Hippocampal formation (tissue), 2 donors: ENCODE data around the gene MUC12.
A peak's percentile ranks its signal among the peaks of the same experiment; 100 is the strongest.
"Not testable (repeated sequence)": the region's sequence is repeated elsewhere in the genome, so short reads cannot be mapped to it uniquely, and the experiment has no call there.

Experiments used
- DNase-seq, 2 donors: peaks; one replicate each; lab custom pipeline; 2025; lab: John Stamatoyannopoulos, UW

The MUC12 gene

DNA sequence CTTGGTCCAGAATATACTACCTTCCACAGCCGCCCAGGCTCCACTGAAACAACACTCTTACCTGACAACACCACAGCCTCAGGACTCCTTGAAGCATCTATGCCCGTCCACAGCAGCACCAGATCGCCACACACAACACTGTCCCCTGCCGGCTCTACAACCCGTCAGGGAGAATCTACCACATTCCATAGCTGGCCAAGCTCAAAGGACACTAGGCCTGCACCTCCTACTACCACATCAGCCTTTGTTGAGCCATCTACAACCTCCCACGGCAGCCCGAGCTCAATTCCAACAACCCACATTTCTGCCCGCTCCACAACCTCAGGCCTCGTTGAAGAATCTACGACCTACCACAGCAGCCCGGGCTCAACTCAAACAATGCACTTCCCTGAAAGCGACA lies 22.9 kb downstream of the MUC12 start:
- DNase-seq: not testable (repeated sequence)

DNA sequence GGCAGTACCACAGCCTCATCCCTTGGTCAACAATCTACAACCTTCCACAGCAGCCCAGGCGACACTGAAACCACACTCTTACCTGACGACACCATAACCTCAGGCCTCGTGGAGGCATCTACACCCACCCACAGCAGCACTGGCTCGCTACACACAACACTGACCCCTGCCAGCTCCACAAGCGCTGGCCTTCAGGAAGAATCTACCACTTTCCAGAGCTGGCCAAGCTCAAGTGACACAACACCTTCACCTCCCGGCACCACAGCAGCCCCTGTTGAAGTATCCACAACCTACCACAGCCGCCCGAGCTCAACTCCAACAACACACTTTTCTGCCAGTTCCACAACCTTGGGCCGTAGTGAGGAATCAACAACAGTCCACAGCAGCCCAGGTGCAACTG lies 25.3 kb downstream of the MUC12 start:
- not testable (repeated sequence) for DNase-seq

DNA sequence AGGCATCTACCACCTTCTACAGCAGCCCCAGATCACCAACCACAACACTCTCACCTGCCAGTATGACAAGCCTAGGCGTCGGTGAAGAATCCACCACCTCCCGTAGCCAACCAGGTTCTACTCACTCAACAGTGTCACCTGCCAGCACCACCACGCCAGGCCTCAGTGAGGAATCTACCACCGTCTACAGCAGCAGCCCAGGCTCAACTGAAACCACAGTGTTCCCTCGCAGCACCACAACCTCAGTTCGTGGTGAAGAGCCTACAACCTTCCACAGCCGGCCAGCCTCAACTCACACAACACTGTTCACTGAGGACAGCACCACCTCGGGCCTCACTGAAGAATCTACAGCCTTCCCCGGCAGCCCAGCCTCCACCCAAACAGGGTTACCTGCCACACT lies 29.2 kb downstream of the MUC12 start:
- not testable (repeated sequence) for DNase-seq

DNA sequence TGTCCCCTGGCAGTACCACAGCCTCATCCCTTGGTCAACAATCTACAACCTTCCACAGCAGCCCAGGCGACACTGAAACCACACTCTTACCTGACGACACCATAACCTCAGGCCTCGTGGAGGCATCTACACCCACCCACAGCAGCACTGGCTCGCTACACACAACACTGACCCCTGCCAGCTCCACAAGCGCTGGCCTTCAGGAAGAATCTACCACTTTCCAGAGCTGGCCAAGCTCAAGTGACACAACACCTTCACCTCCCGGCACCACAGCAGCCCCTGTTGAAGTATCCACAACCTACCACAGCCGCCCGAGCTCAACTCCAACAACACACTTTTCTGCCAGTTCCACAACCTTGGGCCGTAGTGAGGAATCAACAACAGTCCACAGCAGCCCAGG lies 30.0 kb downstream of the MUC12 start:
- not testable (repeated sequence) for DNase-seq

DNA sequence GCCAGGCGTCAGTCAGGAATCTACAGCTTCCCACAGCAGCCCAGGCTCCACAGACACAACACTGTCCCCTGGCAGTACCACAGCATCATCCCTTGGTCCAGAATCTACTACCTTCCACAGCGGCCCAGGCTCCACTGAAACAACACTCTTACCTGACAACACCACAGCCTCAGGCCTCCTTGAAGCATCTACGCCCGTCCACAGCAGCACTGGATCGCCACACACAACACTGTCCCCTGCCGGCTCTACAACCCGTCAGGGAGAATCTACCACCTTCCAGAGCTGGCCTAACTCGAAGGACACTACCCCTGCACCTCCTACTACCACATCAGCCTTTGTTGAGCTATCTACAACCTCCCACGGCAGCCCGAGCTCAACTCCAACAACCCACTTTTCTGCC lies 30.7 kb downstream of the MUC12 start:
- DNase-seq: not testable (repeated sequence)

DNA sequence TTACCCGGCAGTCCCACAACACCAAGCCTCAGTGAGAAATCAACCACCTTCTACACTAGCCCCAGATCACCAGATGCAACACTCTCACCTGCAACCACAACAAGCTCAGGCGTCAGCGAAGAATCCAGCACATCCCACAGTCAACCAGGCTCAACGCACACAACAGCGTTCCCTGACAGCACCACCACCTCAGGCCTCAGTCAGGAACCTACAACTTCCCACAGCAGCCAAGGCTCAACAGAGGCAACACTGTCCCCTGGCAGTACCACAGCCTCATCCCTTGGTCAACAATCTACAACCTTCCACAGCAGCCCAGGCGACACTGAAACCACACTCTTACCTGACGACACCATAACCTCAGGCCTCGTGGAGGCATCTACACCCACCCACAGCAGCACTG lies 33.0 kb downstream of the MUC12 start:
- DNase-seq: not testable (repeated sequence)

DNA sequence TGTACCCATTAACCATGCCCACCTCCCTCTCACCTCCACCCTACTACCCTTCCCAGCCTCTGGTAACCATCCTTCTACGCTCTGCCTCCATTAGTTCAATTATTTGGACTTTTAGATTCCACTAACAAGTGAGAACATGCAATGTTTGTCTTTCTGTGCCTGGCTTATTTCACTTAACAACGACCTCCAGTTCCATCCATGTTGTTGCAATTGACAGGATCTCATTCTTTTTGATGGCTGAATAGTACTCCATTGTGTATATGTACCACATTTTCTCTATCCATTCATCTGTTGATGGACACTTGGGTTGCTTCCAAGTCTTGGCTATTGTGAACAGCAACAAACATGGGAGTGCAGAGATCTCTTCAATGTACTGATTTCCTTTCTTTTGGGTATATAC lies 38.0 kb downstream of the MUC12 start:
- not testable (repeated sequence) for DNase-seq

DNA sequence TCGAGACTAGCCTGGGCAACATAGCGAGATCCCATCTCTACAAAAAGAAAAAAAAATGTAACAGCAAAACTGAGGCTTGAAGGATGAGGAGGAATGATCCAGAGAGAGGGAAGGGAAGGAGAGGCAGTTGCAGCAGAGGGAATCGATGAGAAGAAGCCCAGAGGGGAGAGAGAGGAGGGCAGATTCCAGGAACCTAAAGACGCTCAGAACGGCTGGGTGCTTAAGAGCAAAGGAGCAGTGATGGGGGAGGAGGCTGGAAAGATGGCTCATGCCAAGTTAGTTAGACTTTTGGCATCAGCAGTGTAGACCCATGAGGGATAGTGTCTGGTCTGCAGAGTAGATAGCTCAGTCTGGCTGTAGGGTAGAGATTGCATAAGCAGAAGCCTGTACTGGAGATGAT lies 40.3 kb downstream of the MUC12 start:
- DNase-seq: no peak

DNA sequence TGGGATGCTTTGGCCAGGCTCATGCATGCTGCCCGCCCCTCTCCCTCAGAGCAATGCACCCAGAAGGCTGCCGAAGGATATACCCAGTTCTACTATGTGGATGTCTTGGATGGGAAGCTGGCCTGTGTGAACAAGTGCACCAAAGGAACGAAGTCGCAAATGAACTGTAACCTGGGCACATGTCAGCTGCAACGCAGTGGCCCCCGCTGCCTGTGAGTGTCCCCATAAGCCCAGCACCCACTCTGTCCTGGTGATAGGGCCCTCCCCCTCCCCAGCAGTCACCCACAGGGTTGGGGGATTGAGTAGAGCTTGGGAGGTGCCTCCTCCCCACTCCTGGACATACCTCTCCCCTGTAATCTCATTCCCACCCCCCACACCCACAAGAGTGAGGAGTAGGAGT lies 43.6 kb downstream of the MUC12 start:
- DNase-seq: no peak

DNA sequence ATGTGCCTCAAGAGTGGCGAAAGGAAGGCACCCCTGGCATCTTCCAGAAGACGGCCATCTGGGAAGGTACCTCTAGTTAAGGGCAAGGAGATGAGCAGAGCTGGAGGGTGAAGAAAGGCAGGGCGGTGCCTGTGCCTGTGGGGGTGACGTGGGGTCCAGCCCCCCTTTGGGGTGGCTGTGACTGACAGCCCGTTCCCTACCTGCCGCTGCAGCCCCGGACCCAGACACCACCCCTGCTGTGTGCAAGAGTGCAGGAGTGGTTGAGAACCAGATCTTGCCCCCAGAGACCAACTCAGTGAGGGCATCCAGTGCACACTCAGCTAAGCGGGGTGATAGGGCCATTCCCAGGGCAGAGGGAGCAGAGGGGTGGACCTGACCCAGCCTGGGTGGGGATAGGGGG lies 46.3 kb downstream of the MUC12 start:
- DNase-seq: no peak

DNA sequence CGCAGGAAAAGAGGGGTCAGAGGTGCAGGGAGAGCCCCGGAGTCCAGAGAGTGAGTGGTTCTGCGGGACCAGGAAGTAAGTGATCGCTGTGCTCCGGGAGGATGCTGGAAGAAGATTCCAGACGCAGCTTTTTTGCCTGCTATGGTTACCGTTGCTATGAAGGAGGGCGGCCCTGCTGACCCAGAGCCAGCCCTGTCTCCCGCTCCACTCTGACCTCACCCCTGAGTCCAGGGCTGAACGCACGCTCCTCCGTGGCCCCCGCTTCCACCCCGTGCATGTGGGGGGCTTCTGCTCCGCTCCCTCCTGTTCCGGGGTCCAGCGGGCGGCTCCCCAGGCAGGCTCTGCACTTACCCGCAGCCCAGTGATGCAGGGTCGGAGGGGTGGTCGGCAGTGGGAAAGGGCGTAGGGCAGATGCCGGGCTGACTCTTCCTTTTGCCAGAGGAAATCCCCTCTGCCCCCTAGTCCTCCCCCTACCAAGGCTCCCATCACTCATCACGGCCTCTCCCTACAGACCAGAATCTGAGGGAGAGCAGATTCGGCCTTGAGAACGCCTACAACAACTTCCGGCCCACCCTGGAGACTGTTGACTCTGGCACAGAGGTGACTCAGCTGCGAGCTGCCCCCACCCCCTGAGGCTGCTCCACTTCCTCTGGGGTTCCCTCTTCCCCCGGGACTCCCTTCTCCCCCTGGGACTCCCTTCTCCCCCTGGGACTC lies 47.9 kb downstream of the MUC12 start:
- no peak for DNase-seq

DNA sequence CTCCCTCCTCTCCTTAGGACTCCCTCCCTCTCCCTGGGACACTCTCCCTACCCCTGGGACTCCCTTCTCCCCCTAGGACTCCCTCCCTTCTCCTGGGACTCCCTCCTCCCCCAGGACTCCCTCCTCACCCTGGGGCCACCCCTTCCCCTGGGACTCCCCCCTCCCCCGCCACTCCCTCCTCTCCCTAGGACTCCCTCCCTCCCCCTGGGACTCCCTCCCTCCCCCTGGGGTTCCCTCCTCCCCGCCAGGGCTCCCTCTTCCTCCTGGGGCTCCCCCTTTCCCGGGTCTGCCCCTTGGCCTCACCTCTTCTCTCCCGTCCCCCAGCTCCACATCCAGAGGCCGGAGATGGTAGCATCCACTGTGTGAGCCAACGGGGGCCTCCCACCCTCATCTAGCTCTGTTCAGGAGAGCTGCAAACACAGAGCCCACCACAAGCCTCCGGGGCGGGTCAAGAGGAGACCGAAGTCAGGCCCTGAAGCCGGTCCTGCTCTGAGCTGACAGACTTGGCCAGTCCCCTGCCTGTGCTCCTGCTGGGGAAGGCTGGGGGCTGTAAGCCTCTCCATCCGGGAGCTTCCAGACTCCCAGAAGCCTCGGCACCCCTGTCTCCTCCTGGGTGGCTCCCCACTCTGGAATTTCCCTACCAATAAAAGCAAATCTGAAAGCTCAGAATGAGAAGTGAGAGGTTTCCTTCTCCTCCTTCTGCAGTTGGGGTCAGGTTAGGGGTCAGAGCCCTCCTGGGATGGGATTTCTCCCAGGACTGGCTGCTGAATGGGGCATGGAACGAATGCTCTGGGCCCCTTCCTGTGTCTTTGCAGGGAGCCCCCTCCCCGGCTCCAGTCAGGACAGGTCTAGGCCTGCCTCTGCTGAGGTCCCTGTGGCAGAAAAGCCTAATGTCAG lies 49.2 kb downstream of the MUC12 start:
- no peak for DNase-seq

DNA sequence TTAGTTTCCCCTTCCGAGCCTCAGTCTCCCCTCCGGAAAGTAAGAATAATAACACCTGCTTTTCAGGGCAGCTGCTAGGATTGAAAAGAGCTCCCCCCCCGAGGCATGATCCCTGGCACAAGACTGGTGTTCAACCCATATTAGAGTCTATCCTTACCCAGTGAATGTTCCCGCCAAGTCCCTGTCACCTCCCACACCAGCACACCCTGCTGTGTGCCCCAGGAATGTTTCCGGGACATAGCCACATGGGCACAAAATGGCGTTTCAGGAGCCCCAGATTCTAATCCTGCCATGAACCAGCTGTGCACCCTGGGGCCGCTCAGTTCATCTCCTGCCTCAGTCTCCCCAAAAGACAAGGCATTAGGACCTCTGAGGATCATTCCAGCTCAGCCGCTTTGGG lies 51.1 kb downstream of the MUC12 start:
- DNase-seq: no peak

DNA sequence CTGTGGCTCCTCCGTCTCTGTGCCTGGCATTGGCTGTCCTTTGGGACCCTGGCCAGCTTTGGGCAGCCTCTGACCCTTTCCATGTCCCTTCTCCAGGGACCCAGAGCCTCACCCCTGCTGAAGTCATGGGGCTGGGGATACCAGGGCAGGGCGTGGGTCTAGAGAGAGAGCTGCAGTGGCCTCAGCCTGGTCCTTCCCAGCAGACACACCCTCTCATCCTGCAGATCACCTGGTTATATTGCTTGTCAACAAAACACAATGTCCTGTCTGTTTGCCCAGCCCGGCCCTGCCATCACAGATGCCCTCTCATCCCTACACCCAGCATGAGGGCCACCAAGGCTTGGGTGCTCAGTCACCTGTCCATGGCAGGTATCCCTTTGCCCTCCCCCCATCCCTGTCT lies 52.3 kb downstream of the MUC12 start:
- DNase-seq: no peak

DNA sequence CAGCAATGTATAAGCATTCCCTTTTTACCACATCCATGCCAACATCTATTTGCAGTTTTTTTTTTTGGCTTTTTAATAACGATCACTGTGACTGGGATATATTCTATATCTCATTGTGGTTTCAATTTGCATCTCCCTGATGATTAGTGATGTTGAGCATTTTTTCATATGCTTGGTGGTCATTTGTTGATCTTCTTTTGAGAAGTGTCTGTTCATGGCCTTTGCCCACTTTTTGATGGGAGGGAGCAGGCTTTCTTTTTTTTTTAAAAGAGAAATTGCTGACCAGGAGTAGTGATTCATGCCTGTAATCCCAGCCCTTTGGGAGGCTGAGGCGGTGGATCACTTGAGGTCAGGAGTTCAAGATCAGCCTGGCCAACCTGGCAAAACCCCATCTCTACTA lies 54.5 kb downstream of the MUC12 start:
- no peak for DNase-seq

DNA sequence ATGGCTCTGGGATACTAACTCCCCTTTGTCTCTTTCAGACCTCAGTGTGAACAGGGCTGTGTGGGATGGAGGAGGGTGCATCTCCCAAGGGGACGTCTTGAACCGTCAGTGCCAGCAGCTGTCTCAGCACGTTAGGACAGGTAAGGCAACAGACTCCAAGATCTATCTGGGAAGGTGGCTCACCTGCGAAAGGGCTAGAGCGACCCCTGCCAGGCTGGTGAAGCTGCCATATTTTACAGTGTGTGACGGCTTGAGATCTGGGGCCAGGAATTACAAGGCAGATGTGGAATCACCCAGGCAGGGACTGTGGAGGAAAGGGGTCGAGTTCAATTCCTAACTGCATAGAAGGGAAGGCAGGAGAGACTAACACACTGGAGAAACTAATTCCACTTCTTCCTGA lies 61.7 kb downstream of the MUC12 start:
- DNase-seq: no peak

DNA sequence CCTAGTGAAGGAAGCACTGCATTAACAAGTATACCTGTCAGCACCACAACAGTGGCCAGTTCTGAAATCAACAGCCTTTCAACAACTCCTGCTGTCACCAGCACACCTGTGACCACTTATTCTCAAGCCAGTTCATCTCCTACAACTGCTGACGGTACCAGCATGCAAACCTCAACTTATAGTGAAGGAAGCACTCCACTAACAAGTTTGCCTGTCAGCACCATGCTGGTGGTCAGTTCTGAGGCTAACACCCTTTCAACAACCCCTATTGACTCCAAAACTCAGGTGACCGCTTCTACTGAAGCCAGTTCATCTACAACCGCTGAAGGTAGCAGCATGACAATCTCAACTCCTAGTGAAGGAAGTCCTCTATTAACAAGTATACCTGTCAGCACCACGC lies 66.6 kb downstream of the MUC12 start:
- no peak for DNase-seq

DNA sequence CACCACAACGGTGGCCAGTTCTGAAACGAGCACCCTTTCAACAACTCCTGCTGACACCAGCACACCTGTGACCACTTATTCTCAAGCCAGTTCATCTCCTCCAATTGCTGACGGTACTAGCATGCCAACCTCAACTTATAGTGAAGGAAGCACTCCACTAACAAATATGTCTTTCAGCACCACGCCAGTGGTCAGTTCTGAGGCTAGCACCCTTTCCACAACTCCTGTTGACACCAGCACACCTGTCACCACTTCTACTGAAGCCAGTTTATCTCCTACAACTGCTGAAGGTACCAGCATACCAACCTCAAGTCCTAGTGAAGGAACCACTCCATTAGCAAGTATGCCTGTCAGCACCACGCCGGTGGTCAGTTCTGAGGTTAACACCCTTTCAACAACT lies 71.9 kb downstream of the MUC12 start:
- not testable (repeated sequence) for DNase-seq

DNA sequence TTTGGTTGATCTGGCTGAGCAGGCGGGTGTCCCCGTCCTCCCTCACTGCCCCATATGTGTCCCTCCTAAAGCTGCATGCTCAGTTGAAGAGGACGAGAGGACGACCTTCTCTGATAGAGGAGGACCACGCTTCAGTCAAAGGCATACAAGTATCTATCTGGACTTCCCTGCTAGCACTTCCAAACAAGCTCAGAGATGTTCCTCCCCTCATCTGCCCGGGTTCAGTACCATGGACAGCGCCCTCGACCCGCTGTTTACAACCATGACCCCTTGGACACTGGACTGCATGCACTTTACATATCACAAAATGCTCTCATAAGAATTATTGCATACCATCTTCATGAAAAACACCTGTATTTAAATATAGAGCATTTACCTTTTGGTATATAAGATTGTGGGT lies 89.0 kb downstream of the MUC12 start:
- DNase-seq: peak in 1 of 2 donors; percentile 31

DNA sequence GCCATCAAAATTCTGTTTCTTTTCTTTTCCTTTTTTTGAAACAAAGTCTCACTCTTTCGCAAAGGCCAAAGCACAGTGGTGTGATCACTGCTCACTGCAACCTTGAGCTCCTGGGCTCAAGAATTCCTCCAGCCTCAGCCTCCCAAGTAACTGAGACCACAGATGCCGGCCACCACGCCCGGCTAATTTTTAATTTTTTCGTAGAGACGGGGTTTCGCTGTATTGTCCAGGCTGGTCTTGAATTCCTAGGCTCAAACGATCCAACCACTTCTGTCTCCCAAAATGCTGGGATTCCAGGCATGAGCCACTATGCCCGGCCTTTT lies 90.2 kb downstream of the MUC12 start:
- no peak for DNase-seq

DNA sequence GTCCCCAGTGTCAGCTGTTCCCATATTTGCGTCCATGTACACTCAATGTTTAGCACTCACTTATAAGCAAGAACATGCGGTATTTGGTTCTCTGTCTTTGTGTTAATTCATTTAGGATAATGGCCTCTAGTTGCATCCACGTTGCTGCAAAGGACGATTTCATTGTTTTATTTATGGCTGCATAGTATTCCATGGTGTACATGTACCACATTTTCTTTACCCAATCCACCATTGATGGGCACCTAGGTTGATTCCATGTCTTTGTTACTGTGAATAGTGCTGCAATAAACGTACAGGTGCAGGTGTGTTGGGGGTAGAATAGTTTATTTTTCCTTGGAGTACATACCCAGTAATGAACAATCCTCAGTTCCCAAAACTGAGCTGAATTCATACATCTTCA lies 91.6 kb downstream of the MUC12 start:
- no peak for DNase-seq

DNA sequence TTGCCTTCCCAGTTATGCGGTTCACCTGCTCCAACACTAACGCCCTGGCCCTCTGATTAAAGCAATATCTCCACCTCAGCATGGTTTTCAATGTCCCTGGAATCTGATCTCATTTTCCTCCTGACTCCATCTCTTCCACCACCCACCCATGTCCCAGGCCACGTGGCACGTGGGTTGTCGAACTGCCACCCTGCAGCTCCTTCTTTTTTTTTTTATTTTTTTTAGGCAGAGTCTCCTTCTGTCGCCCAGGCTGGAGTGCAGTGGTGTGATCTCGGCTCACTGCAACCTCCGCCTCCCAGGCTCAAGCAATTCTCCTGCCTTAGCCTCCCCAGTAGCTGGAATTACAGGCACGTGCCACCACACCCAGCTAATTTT lies 94.8 kb downstream of the MUC12 start:
- DNase-seq: not testable (repeated sequence)

DNA sequence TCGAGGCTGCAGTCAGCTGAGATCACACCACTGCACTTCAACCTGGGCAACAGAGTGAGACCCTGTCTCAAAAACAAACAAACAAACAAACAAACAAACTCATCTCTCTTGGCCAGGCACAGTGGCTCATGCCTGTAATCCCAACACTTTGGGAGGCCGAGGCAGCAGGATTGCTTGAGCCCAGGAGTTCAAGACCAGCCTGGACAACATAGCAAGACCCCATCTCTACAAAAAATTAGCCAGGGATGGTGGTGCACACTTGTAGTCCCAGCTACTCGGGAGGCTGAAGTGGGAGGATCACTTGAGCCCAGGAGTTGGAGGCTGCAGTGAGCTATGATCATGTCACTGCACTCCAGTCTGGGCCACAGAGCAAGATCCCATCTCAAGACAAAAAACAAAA lies 95.8 kb downstream of the MUC12 start:
- DNase-seq: not testable (repeated sequence)
